GM12878 (cell line): ENCODE data around the gene SAMD1. TPM values are rescaled to one million over a fixed set of nuclear protein-coding genes. Genes with fewer than 3 reads are reported as not detected.

Experiments
- ATF7 ChIP-seq: fragments of 450-650 bp; IDR thresholded peaks from 2 replicates; pipeline ENCODE4 v1.6.1; 2016; ENCODE audit warnings: low read depth, mild to moderate bottlenecking
- CHD4 ChIP-seq: fragments of 200-600 bp; sonication (generic); IDR thresholded peaks from 2 replicates; pipeline ENCODE4 v1.6.1; 2016; ENCODE audit warnings: mild to moderate bottlenecking
- DPF2 ChIP-seq: fragments of 450-650 bp; IDR thresholded peaks from 2 replicates; pipeline ENCODE4 v1.6.1; 2017; ENCODE audit warnings: mild to moderate bottlenecking
- GABPA ChIP-seq: IDR thresholded peaks from 2 replicates; pipeline ENCODE4 v1.6.1; 2014; ENCODE audit warnings: antibody characterized with exemption, low read depth, mild to moderate bottlenecking, inconsistent platforms
- HCFC1 ChIP-seq: fragments of 150-350 bp; IDR thresholded peaks from 2 replicates; pipeline ENCODE4 v1.6.1; 2014; ENCODE audit warnings: low read length
- HSF1 ChIP-seq: fragments of 150-350 bp; IDR thresholded peaks from 2 replicates; pipeline ENCODE4 v1.6.1; 2014; ENCODE audit warnings: mild to moderate bottlenecking, low read depth, low read length
- JUND ChIP-seq: IDR thresholded peaks from 2 replicates; pipeline ENCODE4 v1.6.1; 2012; ENCODE audit warnings: low read depth, mild to moderate bottlenecking, low read length, improper control_type of control experiment, moderate library complexity
- KDM1A ChIP-seq: fragments of 200-600 bp; sonication (generic); IDR thresholded peaks from 2 replicates; pipeline ENCODE4 v1.6.1; 2016; ENCODE audit warnings: borderline replicate concordance
- NFYA ChIP-seq: IDR thresholded peaks from 2 replicates; pipeline ENCODE4 v1.6.1; 2011; ENCODE audit warnings: low read depth, mild to moderate bottlenecking, low read length, improper control_type of control experiment, borderline replicate concordance
- PBX3 ChIP-seq: IDR thresholded peaks from 2 replicates; pipeline ENCODE4 v1.6.1; 2011; ENCODE audit warnings: mild to moderate bottlenecking, low read depth, low read length, moderate library complexity; ENCODE audit not compliant: insufficient replicate concordance
- RCOR1 ChIP-seq: conservative IDR thresholded peaks from 2 replicates; pipeline ENCODE4 v1.6.1; 2012; ENCODE audit warnings: low read depth, low read length, improper control_type of control experiment
- SUPT20H ChIP-seq: IDR thresholded peaks from 2 replicates; pipeline ENCODE4 v1.6.1; 2011; ENCODE audit warnings: low read depth, mild to moderate bottlenecking, low read length, moderate library complexity, borderline replicate concordance; ENCODE audit not compliant: control insufficient read depth
- ZBTB33 ChIP-seq: fragments of 450-650 bp; IDR thresholded peaks from 2 replicates; pipeline ENCODE4 v1.6.1; 2017; ENCODE audit warnings: mild to moderate bottlenecking
- ZNF207 ChIP-seq: fragments of 450-650 bp; IDR thresholded peaks from 2 replicates; pipeline ENCODE4 v1.6.1; 2014; ENCODE audit warnings: antibody characterized with exemption, mild to moderate bottlenecking, borderline replicate concordance
- ZZZ3 ChIP-seq: IDR thresholded peaks from 2 replicates; pipeline ENCODE4 v1.6.1; 2011; ENCODE audit warnings: low read depth; ENCODE audit not compliant: control insufficient read depth, insufficient read length
- polyA plus RNA-seq, 11 experiments: library from polyadenylated mRNA; depleted of rRNA in 4 of 11; unstranded in 6 of 11; stranded (reverse) in 5 of 11; fragments of >200 nt; fragmentation: Nextera tagmentation in 4 of 11; fragmentation: Illumina TruSeq in 1 of 11; extraction: Ambion mirVana in 4 of 11; extraction: Trizol in 1 of 11; gene quantifications; 1 replicate in 1 of 11; 2 replicates in 10 of 11; pipeline versions ENCODE4 v1.2.1 to v1.2.3, GENCODE V29; 2011 to 2016; ENCODE audit warnings: inconsistent platforms in 2 of 11, missing spikeins in 2 of 11, low read depth in 1 of 11
- total RNA-seq, 4 experiments: library from RNA; depleted of rRNA in 3 of 4; stranded (reverse); fragments of >200 nt in 3 of 4; fragmentation: Illumina TruSeq in 1 of 4; extraction: Trizol in 1 of 4; gene quantifications; 2 replicates each; pipeline versions ENCODE4 v1.2.1 to v1.2.3, GENCODE V29; 2013 to 2021
- TF ChIP-seq, protein P1 (sequence below): fragments of 450-650 bp; IDR thresholded peaks from 2 replicates; pipeline ENCODE4 v1.6.1; 2018; ENCODE audit warnings: borderline replicate concordance, mild to moderate bottlenecking; ENCODE audit not compliant: partially characterized antibody
- TF ChIP-seq, protein P2 (sequence below): fragments of 150-350 bp; IDR thresholded peaks from 2 replicates; pipeline ENCODE4 v1.6.1; 2016; ENCODE audit warnings: low read depth, low read length
- TF ChIP-seq, protein P3 (sequence below): IDR thresholded peaks from 2 replicates; pipeline ENCODE4 v1.6.1; 2011; ENCODE audit warnings: low read depth, mild to moderate bottlenecking, low read length, moderate library complexity, borderline replicate concordance; ENCODE audit errors: extremely low read depth

Gene SAMD1
- total and polyA plus RNA-seq, 10 of the 15 experiments (the other 5 are each of a cell fraction or from before 2014, with no cell fraction given), result 3.0 to 71.7 (median 19.3) TPM

DNA sequence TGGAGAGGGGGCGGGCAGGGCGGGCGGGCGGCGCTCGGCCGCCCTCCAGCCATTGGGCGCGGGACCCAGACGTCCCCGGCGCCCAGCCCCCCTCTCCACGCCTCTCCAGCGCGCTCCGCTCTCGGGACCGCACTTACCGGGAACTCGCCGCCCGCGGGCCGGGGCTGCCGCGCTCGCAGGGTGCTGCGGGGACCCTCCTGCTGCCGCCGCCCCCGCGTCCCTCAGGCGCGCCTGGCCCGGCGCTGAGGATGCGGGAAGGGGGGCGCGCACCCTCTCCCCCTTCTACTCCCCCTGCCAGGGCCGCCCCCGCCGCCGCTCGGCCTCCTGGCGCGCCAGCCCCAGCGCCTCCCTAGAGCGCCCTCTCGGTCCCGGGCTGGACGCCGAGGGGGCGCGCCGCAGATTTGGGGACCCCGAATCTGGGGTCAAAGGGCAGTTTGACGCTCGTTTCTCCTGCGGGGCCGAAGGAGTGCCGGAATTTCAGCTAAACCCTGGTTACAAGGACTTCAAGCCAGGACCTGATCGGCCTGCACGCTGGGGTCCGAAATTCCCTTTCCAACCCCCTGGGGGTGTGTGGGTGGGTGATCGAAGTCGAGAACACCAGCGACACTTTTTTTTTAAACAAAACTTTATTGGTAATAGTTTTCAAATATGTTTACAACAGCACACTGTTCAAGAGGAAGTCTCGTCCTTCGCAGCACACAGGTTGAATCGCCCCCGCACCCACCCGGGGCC, 696 bp upstream of the SAMD1 start (continued):
- TF ChIP-seq, protein P1, sequence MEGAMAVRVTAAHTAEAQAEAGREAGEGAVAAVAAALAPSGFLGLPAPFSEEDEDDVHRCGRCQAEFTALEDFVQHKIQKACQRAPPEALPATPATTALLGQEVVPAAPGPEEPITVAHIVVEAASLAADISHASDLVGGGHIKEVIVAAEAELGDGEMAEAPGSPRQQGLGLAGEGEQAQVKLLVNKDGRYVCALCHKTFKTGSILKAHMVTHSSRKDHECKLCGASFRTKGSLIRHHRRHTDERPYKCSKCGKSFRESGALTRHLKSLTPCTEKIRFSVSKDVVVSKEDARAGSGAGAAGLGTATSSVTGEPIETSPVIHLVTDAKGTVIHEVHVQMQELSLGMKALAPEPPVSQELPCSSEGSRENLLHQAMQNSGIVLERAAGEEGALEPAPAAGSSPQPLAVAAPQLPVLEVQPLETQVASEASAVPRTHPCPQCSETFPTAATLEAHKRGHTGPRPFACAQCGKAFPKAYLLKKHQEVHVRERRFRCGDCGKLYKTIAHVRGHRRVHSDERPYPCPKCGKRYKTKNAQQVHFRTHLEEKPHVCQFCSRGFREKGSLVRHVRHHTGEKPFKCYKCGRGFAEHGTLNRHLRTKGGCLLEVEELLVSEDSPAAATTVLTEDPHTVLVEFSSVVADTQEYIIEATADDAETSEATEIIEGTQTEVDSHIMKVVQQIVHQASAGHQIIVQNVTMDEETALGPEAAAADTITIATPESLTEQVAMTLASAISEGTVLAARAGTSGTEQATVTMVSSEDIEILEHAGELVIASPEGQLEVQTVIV, result no peak
- TF ChIP-seq KDM1A (no peak), CHD4 (no peak), ZZZ3 (no peak), PBX3 (no peak), HSF1 (no peak), DPF2 (peak; percentile 94), RCOR1 (no peak), GABPA (no peak), ZNF207 (peak; percentile 63; the same call in 1 of the 2 replicates), HCFC1 (no peak), ATF7 (peak; percentile 54; the same call in 1 of the 2 replicates), SUPT20H (no peak), JUND (no peak), NFYA (no peak), ZBTB33 (no peak; the same call in 1 of the 2 replicates)
- TF ChIP-seq, protein P2, sequence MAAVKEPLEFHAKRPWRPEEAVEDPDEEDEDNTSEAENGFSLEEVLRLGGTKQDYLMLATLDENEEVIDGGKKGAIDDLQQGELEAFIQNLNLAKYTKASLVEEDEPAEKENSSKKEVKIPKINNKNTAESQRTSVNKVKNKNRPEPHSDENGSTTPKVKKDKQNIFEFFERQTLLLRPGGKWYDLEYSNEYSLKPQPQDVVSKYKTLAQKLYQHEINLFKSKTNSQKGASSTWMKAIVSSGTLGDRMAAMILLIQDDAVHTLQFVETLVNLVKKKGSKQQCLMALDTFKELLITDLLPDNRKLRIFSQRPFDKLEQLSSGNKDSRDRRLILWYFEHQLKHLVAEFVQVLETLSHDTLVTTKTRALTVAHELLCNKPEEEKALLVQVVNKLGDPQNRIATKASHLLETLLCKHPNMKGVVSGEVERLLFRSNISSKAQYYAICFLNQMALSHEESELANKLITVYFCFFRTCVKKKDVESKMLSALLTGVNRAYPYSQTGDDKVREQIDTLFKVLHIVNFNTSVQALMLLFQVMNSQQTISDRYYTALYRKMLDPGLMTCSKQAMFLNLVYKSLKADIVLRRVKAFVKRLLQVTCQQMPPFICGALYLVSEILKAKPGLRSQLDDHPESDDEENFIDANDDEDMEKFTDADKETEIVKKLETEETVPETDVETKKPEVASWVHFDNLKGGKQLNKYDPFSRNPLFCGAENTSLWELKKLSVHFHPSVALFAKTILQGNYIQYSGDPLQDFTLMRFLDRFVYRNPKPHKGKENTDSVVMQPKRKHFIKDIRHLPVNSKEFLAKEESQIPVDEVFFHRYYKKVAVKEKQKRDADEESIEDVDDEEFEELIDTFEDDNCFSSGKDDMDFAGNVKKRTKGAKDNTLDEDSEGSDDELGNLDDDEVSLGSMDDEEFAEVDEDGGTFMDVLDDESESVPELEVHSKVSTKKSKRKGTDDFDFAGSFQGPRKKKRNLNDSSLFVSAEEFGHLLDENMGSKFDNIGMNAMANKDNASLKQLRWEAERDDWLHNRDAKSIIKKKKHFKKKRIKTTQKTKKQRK, result no peak
- TF ChIP-seq, protein P3, sequence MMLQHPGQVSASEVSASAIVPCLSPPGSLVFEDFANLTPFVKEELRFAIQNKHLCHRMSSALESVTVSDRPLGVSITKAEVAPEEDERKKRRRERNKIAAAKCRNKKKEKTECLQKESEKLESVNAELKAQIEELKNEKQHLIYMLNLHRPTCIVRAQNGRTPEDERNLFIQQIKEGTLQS, result no peak
